CD4-positive, alpha-beta T cell treated with Interleukin-2 at 100 ng/mL for 4 hours (primary cell): ENCODE results near the gene SMIM29.
A peak's percentile ranks its signal among the peaks of the same experiment; 100 is the strongest.

Experiments
- DNase-seq: peaks from one replicate; pipeline ENCODE4 v3.0.0-alpha.2; 2020; ENCODE audit warnings: low spot score

Gene SMIM29

GRCh38 chr6:34240329-34241248 lies 8.2 kb downstream of the SMIM29 start:
- DNase-seq, result no peak

GRCh38 chr6:34239893-34240292 lies 8.9 kb downstream of the SMIM29 start:
- DNase-seq, result no peak

GRCh38 chr6:34239500-34239825 lies 9.3 kb downstream of the SMIM29 start:
- DNase-seq, result no peak

- DNase-seq, result no peak
Observed at GRCh38 chr6:34238585-34239499, 10.0 kb downstream of the SMIM29 start.

DNA sequence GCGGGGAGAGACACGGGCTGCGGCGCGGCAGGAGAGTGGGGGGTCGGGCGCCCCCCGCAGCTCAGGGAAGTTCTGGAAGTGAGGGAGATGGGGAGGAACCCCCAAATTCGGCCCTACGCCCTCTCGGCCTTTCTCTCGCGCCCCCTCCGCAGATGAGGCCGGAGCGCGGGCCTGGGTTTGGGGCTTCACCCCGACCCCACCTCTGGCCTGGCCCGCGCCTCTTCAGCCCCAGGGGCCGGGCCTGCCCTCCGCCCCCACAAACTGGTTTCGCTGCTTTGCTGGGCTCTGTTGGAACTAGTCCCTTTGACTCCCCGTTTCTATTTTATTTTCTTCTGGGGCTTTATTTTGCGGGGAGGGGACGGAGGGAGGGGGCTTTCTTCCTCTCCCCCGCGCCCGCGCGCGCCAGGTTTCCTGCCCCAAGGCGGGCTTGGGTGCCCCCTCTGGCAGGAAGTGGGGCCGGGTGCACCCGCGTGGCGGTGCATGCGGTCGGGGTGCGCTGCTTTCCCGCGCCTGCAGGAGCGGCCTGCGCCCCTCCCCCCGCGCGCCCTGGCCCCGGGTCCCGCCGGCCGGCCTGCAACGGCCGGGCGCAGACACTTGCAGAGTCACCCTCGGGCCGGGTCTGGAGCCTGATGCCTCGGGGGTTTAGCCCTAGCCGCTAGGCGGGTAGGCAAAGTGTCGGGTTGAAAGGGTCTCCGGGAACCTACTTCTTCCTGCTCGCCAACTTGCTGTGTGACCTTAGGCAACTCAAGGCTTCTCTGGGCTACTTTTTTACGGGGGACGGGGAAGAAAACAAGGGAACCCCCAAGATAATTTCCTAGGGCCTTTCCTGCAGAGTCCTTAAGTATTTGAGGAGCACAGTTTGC lies 10.9 kb downstream of the SMIM29 start:
- peak; percentile 61 for DNase-seq

DNA sequence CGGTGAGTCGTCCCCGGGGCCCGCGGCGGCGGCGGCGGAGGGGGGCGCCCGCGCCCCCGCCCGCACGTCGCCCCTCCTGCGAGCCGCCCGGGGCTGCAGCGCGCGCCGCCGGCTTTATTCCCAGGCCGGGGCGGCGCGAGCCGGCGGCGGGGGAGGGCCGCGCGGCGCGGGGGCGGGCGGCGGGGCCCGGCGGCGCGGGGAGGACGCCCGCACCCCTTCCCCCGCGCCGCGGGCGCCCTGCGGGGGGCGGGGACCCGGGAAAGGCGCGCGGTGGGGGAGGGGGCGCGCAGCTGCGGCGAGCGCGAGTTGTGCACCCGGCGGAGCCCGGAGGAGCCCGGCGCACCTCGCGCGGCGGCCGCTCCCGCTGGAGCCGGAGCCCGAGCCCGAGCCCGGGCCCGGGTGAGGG lies 11.5 kb downstream of the SMIM29 start:
- DNase-seq, result no peak

- DNase-seq, result peak; percentile 91
Observed at GRCh38 chr6:34236443-34237315, 12.1 kb downstream of the SMIM29 start, which contains the start of gene HMGA1. HMGA1 (plus strand) TSS chr6:34236873; CDS start chr6:34240781, 3,908 bp downstream.

GRCh38 chr6:34236131-34236442 lies 12.7 kb downstream of the SMIM29 start:
- DNase-seq, result peak; percentile 64

- peak; percentile 78 for DNase-seq
Observed at GRCh38 chr6:34235307-34236130, 13.3 kb downstream of the SMIM29 start.

DNA sequence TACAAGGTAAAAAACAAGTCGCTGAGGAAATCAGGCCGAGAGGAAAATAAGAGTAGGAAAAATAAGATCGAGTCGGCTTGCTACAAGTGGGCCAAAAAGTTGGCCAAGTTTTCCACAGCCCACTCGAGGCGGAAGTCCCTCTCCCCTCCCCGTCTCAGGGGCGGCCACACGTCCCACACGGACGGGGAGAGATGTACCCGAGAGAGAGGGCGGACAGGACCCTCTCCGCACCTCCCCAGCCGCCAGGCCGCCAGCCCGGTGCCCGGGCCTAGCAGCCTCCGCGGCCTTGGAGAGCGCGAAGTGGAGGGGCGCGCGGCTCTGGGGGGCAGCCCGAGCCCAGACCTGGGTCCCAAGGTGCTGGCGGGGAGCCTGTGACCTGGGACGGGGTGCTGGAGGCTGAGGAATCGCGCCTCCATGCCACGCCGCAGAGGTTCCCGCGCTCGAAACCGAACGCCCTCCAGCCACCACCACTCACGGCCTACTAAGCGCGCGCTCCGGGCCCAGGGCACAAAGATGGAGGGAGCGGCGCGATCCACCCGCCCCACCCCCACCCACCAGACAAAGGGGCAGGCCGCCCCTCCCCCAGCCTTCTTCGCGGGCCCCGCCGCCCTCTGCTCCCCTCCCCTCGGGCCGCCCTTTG lies 14.0 kb downstream of the SMIM29 start:
- DNase-seq, result no peak

DNA sequence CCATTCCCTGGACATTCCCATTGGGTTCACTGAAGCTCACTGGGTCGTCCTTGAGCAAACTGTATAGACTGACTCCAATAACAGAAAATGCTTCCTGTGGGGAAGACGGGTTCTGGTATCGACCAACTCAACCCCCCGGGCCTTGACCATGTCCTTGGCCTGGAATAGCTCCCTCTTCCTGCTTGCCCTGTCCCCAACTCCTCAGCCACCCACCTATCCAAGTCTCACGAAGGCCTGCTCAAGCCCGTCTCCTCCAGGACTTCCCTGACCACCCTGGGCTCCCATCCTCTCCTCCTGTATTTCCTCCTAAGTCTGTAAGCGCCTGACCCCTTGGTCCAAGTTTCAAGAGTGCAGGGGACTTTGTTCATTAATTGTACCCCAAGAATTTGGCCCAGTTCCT lies 14.9 kb downstream of the SMIM29 start:
- no peak for DNase-seq

DNA sequence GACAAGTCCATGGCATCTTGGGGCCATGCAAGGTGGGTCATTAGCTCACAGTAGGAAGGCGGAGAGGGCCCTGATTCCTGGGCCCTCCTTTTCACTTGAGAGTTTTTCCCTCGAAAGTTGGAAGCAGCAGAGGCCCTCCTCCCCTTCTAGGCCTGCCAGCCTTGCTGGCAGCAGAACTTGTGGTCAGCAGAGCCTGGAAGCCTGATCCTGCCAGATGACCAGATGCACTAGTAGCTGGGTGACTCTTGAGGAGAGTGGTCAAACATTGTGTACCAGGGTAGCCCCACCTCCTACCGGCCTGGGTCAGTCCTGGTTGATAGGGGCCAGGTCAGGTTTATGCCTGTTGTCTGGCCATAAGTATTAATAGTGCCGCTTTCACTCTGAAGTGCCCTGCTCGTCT lies 15.9 kb downstream of the SMIM29 start:
- DNase-seq, result no peak

DNA sequence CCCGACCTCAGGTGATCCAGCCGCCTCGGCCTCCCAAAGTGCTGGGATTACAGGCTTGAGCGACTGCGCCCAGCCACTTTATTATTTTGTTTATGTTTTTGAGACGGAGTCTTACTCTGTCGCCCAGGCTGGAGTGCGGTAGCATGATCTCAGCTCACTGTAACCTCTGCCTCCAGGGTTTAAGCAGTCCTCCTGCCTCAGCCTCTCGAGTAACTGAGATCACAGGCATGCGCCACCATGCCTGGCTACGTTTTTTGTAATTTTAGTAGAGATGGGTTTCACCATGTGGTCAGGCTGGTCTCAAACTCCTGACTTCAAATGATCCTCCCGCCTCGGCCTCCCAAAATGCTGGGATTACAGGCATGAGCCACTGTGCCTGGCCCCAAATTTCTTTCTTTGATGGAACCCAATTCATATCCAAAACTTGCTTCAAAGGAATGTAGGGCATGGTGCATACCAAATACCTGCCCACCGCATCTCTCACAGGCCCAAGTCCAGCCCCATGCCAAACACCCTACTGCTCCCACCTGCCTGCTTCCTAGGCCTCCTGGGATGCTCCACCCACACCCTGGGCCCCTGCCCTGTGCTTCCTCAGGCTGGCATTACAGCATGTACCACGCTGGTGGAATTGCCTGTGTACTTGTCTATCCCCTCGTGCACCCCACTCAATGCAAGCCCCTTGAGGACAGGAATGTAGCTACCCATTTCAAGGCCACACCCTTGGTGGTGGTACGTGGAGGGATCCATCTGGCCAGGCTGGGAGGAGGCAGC lies 17.1 kb downstream of the SMIM29 start:
- DNase-seq, result no peak

- no peak for DNase-seq
Observed at GRCh38 chr6:34230653-34231371, 18.0 kb downstream of the SMIM29 start.

GRCh38 chr6:34229877-34230276 lies 18.9 kb downstream of the SMIM29 start:
- DNase-seq, result no peak

DNA sequence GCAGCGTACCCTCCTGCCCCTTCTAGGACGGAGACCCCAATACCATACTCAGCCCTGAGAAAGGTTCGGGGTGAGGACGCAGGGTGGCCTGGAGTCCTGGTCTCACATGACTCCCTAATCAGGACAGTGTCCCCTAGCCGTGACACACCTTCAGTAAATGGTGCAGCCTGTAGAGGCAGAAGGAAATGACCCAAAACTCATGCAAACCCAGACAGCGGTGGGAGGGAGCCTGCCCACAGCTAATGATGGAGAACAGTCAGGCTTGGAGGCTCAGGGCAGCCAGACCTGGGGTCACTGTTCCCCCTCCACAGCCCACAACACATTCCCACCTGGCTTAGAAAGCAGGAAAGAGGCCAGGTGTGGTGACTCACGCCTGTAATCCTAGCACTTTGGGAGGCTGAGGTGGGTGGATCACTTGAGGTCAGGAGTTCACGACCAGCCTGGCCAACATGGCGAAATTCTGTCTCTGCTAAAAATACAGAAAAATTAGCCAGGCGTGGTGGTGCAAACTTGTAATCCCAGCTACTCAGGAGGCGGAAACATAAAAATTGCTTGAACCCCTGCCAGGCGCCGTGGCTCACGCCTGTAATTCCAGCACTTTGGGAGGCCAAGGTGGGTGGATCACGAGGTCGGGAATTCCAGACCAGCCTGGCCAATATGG lies 20.9 kb downstream of the SMIM29 start:
- no peak for DNase-seq

DNA sequence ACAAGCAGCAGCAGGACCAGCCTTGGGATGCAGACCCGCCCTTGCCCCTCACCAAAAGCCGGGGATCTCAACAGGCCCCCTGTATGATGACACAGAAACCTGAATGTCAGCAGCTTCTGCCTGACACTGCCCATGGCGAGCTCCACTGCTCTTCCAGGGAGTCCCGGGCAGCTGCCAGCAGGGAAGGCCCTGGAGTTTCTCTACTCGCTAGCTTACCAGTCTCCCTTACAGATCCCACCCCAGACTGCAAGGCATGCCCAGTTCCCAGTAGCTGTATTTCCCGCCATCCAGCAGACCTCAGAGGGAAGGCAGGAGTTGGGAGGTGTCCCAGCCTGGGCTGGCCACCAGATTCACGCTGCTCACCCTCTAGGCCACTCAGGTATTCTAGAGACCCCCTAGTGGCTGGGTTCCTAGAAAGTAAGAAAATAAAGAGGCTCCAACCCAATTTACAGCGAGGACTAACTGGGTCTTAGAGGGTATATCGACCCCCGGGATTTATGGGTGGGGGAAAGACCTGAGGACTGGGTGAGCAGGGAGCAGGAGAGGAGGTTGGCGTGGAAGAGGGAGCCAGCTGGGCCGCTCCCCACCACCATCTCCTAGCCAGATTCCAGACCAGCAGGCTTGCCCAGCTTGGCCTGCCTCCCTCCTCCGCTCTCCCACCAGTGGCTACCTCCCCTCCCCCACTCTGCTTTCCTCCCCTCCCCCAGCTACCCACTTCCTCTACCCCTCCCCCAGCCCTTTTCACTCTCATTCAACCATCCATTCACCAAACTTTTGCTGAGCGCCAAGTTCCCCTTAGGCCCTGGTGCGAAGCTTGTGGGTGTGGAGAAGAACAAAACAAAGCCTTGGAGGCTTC lies 21.8 kb downstream of the SMIM29 start:
- no peak for DNase-seq
